AML-193 (cell line): ENCODE data around the gene SUGCT.
"Not testable (repeated sequence)": the region's sequence is repeated elsewhere in the genome, so short reads cannot be mapped to it uniquely, and the experiment has no call there.

Experiments
- DNase-seq, 2 experiments: peaks; one replicate each; lab custom pipeline; 2025; lab: John Stamatoyannopoulos, UW

Gene SUGCT

DNA sequence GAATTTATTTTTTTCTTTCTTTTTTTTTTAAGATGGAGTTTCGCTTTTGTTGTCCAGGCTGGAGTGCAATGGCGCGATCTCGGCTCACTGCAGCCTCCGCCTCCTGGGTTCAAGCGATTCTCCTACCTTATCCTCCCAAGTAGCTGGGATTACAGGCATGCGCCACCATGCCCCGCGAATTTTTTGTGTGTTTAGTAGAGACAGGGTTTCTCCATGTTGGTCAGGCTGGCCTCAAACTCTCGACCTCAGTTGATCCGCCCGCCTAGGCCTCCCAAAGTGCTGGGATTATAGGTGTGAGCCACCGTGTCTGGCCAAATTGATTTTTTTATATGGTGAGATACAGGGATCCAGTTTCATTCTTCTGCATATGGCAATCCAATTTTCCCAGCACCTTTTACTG is 5.1 kb downstream of the SUGCT start:
- DNase-seq: not testable (repeated sequence)

DNA sequence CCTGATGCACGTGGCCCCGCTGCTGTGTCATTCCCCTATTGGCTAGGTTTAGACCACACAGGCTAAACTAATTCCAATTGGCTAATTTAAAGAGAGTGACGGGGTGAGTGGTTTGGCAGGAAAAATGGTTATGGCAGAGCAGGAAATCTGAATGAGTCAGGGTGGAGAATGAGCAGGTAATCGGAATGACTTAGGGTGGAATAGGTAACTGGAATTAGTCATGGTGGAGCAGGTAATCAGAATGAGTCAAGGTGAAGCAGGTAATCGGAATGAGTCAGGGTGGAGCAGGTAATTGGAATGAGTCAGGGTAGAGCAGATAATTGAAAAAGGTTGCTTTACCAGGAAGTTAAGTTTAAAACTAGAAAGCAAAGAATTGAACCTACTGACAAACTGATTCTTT is 7.1 kb downstream of the SUGCT start:
- DNase-seq: not testable (repeated sequence)

DNA sequence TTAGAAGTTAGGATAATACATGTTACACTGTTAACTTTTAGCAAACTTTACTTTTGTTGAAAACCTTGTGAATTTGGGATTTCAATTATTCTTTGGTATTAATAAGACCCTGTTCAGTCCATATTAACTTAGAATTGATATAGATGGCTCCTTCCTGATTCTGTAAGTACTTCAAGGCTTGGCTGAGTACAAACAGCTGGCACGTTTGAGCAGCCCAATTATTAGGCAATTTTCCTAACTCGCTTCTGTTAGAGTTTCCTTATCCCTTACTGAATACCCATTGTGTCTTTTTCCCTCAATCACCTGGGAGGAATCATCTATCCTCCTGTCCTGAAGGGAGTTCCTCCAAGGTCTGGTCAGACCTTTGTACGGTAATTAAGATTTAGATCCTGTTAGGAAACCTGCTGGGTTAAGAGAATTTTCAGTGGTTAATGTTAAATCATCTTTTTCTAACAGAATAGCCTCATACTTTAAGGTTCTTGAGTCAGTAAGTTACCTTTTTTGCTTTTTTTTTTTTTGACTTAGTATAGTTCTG is 10.9 kb downstream of the SUGCT start:
- DNase-seq: not testable (repeated sequence)

DNA sequence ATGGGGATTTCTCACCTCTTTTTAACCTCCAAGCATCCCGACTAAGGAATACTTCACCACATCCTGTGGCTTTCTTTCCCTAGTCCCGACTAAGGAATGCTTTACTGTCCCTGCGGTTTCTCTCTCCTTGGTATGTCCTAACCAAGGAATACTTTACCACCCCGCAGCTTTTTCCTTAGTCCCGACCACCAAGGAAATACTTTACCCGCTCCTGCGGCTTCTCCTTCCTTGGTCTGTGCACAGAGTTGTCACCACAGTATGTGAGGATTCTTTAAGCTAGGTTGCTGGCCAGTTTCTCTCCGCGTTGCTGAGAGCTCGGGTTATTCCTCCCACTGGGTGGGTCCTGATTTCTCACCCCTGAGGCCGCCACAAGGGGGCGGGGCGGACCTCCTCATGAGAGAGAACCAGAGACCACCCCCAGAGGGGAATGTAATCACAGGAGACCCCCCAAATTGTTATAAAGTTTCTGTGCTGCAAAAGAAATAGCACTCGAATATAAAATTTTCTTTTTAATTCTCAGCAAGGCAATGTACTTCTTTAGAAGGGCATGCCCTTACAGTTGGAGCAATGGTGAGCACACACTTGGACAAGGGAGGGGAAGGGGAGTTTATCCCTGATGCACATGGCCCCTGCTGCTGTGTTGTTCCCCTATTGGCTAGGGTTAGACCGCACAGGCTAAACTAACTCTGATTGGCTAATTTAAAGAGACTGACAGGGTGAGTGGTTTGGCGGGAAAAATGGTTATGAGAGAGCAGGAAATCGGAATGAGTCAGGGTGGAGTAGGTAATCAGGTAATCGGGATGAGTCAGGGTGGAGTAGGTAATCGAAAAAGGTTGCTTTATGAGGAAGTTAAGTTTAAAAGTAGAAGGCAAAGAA is 12.8 kb downstream of the SUGCT start:
- no peak for DNase-seq

DNA sequence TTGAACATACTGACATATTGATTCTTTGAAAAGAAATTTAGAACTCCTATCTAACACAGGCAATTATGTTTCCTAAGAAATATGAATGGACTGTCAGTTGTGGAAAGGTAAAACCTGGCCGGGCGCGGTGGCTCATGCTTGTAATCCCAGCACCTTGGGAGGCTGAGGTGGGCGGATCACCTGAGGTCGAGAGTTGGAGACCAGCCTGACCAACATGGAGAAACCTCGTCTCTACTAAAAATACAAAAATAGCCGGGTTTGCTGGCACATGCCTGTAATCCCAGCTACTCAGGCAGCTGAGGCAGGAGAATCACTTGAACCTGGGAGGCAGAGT is 13.4 kb downstream of the SUGCT start:
- not testable (repeated sequence) for DNase-seq

DNA sequence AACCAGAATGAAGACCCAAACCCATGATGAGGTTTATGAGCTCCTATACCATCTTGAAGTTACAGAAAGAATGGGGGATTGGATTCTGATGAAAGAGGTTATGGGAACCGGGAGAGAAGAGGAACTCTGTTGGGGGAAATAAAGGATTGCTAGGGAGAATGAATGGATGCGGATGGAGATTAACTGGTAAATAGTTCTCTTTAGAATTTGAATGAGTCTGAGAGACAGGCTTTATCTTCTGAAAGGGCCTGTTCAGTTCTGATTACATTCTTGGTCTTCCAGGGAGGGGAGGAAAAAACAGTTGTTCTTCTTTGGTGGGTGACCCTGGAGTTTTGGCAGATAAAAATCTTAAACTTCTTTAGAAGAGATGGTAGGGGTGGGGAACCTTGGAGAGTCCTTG is 13.9 kb downstream of the SUGCT start:
- no peak for DNase-seq

DNA sequence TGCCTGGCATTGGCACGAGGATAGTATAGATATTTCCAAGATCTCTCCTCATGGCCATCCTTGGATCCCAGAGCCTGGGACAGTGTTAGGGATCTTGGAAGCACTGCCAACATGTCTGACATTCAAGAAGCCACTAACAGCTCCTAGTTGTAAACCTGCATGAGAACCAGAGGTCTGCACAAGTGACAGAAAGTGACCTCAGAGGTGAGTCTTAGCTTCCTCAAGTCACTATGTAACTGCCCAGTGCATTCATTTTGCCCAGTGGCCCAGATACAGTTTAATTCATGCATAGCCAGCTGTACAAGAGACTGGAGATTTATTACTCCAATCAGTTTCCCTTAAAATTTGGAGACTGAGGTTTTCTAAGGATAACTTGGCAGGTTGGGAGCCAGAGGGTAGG is 16.7 kb downstream of the SUGCT start:
- no peak for DNase-seq

DNA sequence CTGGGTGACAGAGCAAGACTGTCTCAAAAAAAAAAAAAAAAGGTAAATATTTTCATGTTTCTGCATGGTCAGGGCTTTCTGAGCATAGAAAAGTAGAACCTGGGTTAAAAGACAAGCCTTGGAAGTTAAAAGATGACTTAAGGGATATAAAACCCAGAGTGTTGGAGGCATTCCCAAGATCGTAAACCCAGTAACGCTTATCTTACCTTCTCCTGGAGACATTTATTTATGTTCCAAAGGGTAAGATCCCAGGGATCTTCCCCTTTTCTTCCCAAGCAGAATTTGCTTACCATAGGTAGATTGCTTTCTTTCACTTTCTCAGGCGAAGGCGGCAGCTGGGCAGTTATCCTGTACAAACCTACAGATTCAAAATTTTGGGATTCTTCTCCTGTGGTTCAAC is 22.2 kb downstream of the SUGCT start:
- no peak for DNase-seq

DNA sequence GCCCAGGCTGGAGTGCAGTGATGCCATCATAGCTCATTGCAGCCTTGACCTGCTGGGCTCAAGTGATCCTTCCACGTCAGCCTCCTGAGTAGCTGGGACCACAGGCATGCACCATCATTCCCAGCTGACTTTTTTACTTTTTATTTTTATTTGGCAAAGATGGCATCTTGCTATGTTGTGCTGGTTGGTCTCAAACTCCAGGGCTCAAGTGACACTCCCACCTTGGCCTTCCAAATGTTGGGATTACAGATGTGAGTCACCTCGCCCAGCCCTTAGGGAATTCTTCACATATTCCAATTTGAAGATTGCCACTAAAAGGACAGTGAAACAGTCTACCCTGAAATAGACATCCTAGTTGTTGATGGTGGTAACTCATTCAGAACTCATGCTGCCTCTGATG is 27.7 kb downstream of the SUGCT start:
- DNase-seq: no peak

DNA sequence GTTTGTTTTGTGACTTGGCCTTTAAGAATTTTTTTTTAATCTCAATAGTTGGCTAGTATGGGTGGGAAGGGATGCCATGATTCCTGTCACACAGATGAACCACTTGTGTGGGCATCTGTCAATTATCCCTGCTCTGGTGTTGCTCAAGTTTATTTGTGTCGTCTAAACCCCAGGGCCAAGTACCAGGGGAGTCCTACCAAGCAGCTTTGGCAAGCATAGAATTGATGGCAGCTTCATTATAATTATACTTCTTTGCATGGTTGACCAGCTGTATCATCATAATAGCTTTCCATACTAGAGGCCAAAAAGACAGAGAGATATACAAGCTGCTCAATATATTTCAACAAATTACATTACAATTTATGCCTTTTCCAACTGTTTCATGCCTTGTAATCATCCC is 30.4 kb downstream of the SUGCT start:
- no peak for DNase-seq

DNA sequence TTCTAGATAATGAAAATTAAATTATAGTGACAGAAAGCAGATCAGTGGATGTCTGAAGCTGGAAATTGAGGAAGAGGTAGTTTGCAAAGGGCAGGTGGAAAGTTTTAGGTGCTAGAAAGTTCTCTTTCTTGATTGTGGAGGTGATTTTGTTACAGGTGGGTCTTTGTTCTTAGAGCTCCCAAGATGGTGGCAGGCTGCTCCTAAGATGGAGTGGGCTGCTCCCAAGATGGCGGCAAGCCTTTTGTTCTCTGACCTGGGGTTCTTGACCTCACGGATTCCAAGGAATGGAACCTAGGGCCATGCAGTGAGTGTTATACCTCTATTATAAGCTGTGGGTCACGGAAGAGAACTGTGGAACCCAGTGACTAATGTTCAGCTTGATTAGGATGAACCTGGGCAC is 32.5 kb downstream of the SUGCT start:
- no peak for DNase-seq

DNA sequence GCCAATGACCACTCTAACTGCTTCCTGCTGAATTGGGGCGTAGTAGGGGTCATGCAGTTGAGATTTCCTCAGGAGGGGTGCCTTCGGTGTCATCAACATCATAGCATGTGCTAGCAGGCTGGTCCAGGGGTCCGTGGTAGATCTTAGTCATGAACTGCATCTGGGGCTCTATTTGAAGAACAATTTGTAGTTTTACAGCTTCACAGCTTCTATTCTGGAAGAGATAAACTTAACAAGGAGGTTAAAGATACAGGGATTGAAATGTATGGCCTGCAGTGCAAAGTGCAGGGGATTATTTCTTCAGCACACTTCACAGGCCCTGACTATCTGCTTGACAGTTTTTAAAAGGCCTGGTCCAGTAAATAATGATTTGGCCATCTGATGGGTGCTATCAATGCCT is 33.5 kb downstream of the SUGCT start:
- not testable (repeated sequence) for DNase-seq

DNA sequence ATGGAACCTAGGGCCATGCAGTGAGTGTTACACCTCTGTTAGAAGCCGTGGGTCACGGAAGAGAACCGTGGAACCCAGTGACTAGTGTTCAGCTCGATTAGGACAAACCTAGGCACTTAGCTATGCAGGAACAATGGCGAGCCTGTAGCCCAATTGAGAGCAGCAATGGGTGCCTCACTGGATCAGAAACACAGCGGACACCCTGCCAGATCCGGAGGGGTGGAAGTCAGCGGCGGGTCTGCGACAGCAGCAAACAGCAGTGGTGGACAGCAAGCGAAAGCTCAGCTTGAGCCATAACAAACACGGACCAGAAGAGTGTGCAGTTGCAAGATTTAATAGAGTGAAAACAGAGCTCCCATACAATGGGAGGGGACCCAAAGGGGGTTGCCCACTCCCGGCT is 38.3 kb downstream of the SUGCT start:
- not testable (repeated sequence) for DNase-seq

DNA sequence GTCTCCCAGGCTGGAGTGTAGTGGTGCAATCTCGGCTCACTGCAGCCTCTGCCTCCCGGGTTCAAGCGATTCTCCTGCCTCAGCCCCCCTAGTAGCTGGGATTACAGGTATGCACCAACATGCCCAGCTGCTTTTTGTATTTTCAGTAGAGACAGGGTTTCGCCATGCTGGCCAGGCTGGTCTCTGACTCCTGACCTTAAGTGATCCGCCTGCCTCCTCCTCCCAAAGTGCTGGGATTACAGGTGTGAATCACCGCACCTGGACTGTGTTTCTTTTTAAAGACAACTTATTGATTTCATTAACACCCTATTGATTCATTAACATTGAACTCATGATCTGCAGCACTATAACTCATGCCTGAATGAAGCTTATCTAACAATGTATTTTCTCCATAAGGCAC is 40.5 kb downstream of the SUGCT start:
- not testable (repeated sequence) for DNase-seq

DNA sequence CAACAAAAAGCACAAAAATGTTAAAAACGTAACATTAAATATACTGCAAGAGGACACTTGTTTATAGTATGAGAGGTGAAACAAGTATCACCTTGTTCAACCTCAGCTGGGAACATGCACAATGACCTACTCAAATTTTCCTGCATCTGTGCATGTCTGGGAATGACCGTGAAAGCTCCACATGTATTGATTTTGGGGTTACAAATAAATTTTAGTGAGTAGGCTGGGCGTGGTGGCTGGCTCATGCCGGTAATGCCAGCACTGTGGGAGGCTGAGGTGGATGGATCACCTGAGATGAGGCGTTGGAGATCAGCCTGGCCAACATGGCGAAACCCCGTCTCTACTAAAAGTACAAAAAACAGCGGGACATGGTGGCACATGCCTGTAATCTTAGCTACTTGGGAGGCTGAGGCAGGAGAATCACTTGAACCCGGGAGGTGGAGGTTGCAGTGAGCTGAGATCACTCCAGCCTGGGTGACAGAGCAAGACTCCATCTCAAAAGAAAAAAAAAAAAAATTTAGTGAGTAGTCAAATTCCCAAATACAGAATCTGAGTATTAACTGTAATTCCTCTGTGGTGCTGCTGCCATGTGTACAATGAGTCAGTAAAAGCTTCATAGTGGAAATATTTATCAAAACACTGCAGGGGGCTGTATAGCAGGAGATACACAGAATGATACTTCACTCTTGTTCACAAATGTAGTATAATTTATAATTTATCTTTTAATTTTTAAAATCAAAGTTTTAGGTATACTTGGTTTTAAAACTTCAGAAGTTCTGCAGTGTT is 41.1 kb downstream of the SUGCT start:
- DNase-seq: no peak

DNA sequence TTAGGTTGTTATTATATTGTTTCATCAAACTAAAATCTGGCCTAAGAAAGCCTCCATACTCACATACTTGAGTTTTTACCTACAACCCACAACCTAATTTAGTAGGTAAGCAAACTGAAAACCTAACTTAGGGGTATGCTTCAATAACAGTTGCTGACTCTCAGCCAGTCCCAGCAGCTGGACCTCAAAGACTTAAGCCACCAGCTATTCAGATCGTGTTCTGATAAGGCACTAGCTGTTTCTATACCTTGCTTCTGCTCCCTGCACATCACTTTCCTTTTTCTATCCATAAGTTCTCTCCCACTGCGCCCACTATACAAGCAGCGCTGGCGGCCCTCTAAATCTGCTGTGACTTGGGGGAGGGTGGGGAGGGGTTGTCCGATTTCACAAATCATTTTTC is 42.3 kb downstream of the SUGCT start:
- no peak for DNase-seq

DNA sequence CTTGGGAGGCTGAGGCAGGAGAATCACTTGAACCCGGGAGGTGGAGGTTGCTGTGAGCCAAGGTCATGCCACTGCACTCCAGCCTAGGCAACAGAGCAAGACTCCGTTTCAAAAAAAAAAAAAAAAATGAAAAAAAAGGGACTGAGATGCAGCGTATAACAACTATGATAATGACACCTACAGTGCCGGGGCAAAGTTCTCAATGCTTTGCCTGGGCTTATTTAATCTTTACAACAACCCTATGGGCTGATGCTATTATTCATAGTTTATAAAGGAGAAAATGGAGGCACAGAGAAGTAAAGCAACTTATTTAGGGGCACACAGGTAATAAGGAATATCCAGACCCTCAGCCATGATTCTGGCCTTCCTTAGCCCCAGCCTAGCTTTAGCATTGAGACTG is 47.6 kb downstream of the SUGCT start:
- no peak for DNase-seq

DNA sequence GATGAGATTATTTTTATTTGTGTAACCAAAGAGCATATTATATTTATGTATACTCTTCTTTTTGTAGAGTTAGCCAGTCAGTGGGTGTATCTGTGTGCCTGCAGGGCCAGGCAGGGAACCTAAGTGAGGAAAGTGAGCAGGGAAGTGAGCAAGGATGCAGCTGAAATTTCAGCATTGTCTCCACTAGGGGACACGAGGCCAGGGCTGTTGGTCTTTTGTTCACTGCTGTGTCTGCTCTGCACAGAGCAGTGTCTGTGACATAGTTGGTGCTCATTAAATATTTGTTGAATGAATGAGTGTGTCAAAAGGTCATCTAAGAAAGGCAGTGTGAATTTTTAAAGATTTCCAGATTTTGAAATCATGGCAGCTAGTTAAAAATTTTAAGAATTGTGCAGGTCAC is 51.8 kb downstream of the SUGCT start:
- DNase-seq: no peak

DNA sequence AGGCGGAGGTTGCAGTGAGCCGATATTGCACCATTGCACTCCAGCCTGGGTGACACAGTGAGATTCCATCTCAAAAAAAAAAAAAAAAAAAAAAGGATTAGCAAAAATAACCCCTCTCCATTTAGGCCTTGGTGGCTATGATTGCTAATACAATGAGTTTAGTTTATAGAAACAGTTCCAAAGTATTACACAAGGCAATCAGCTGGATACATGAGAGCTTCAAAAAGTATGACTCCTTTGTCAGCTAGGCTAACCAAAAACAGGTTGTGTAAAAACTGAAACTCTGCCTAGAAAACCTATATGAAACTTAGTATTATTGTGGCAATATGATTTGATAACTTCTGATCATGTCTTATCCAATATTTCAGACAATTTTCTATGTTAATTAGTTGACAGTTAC is 57.2 kb downstream of the SUGCT start:
- no peak for DNase-seq

DNA sequence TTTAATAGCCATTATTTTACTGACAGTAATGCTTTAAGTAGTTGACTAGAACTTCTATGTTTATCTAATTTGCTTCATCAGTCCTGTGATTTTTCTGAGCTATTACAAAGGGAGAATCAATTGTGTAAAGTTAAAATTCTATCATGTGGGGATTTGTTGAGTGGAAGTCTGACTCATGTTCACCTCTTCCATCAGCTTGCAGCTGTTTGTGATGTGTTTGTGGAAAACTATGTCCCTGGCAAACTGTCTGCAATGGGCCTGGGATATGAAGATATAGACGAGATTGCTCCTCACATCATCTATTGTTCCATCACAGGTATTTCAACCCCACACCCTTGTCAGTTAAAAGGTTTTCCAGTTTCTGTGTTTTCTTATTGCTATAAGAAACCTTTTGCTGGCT is 59.9 kb downstream of the SUGCT start:
- DNase-seq: no peak

DNA sequence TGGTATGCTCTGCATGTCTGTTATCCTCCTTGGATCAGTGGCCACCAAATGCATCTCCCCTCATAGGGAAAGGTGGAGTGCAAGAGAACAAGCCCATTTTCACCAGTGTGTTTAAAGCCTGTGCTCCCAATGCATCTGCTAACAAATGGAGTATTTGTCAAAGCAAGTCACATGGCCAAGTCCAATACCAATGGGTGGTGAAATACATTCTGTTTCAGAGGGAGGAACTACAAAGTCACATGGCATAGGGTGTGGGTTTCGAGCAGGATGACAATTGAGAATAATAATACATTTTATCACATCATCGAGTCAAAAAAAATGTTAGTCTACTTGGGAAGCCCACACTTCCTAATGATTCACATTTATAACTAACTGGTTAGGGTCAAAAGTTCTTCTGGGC is 62.7 kb downstream of the SUGCT start:
- no peak for DNase-seq

DNA sequence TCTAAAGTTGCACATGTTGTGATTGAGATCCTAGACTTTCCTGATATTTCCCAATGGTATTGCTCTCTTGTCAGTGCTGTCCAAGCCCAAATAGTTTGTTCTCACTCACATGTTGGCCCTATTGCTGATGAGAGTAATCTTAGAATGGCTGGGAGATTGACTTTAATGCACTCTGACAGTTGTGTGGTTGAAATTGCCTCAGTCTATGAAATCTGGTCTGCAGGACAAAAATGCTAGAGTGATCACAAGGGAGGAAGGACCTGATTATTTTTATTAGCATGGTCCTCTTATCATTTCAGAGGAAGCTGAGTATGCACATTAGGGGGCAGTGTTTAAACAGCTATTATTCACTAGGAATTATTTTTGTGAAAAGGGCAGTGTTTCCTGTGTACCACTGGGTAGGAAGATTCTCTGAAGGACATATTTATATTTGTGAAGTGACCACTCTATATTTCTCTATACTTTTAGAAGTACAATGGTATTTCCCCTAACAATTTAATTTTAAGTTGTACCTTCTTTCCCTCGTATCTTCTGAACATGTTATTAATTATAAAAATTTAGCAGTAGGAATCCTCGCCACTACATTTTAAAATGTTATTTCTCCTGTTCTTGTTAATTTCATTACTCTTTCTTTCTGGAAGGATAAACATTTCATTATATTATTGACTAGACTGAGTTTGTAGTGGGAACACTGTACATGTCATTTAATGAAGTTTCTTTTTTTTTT is 64.4 kb downstream of the SUGCT start:
- no peak for DNase-seq

DNA sequence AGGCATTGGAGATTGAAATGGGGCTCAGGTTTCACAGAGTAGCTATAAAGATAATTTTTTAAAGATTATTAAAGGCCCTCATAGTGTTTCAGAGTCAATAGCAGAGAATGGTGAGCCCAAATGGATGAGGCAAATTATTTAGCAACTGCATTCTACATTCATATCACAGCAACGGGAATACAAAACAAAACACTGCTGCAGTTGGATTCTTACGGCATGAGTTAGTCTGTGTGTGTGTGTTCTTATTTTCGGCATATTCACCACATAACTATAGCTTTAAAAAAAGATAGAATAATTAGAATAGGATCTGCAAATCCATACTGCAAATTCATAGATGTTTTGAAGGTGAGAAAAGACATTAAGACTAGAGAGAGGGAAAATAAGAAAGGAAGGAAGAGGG is 66.0 kb downstream of the SUGCT start:
- DNase-seq: no peak
